Activated CD4-positive, alpha-beta T cell treated with anti-CD3 and anti-CD28 coated beads, Interleukin-2, amount 10 ng/mL, durations not matched to agents 7 days and 5 days (primary cell): ENCODE measurements around the gene ZBTB34. TPM values are rescaled to one million over a fixed set of nuclear protein-coding genes. Genes with fewer than 3 reads are reported as not detected.

ENCODE experiments used
- CTCF ChIA-PET: fragments of 350-600 bp; sonication (Branson Sonifier 250); formaldehyde crosslinking; loops from one replicate; lab custom pipeline; 2021; ENCODE audit warnings: antibody characterized with exemption; lab: Charles Lee
- POLR2A ChIA-PET: fragments of 350-600 bp; sonication (Branson Sonifier 250); formaldehyde crosslinking; loops from one replicate; lab custom pipeline; 2021; ENCODE audit warnings: antibody characterized with exemption; lab: Charles Lee
- DNase-seq: peaks from one replicate; pipeline ENCODE4 v3.0.0-alpha.2; 2020
- H3K27ac Mint-ChIP-seq: one replicate; pipeline ENCODE4 v1.8.0; 2021; ENCODE audit warnings: mild to moderate bottlenecking, moderate library complexity, mixed read lengths
- H3K27me3 Mint-ChIP-seq: one replicate; pipeline ENCODE4 v1.8.0; 2021; ENCODE audit warnings: mixed read lengths
- H3K36me3 Mint-ChIP-seq: one replicate; pipeline ENCODE4 v1.8.0; 2021; ENCODE audit warnings: low read depth, mixed read lengths
- H3K4me1 Mint-ChIP-seq: one replicate; pipeline ENCODE4 v1.8.0; 2021; ENCODE audit warnings: mixed read lengths
- H3K4me3 Mint-ChIP-seq: one replicate; pipeline ENCODE4 v1.8.0; 2021; ENCODE audit warnings: mild to moderate bottlenecking, moderate library complexity, mixed read lengths
- H3K9me3 Mint-ChIP-seq: one replicate; pipeline ENCODE4 v1.8.0; 2021; ENCODE audit warnings: mixed read lengths
- total RNA-seq, 2 experiments: library from RNA; stranded (reverse); gene quantifications; one replicate each; pipeline ENCODE4 v1.2.3, GENCODE V29; 2021

Gene ZBTB34
- total RNA-seq, 2 experiments from 2014 or later, result 8.3 to 8.7 TPM

DNA sequence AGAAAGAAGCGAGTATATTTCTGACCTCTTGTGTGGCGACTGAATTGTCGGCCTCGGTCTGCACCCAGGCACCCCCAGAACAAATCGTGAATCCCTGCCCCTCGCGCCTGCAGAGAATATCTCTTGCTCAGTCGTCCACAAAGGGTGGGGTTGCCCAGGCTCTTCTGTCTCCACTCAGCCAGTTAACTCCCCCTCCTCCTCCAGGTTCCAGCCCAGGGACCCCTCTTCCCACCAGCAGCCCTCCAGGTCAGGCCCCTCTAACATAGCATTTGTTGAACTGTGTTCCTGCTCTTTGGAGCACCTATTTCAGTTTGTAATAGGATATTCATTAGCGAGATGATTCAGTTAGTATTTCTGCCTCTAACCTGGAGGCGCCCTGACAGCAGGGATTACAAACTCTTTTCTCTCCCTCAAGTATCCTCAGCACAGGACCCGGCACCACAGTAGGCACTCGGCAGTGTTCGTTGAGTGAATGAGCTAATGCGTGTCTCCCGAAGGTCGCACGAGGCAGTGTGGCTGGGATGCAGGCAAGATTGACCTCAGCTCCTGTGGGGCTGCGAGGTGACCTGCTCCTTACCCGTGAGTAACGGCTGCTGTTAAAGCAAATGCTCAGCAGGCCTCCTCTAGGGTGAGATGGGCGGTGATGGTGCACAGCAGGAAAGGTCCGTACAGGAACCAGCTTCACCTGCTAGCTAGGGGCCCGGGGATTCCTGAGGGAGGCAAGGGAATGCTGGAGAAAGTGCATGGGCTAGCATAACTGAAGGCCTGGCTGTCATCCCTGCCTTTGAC lies 25.8 kb downstream of the ZBTB34 start:
- Mint-ChIP-seq H3K4me3 (no peak overlapping the region), H3K4me1 (no peaks in the 10 kb centered on the region), H3K36me3 (no peaks in the 10 kb centered on the region), H3K27me3 (no peaks in the 10 kb centered on the region), H3K27ac (no peak overlapping the region), H3K9me3 (no peaks in the 10 kb centered on the region)
- ChIA-PET POLR2A (no interaction called here), CTCF (interaction anchor here (0.6 to 1.6 kb wide), 3 partner anchors 28 to 441 kb away, joined by 3 to 4 read pairs (median 3); partner anchors contain the start of gene RALGPS1)
- DNase-seq, result no peak

GRCh38 chr9:126886897-126887296 lies 26.5 kb downstream of the ZBTB34 start:
- no peak overlapping the region for H3K27ac Mint-ChIP-seq
- CTCF ChIA-PET, result interaction anchor here (0.6 to 1.6 kb wide), 3 partner anchors 28 to 440 kb away, joined by 3 to 4 read pairs (median 3); partner anchors contain the start of gene RALGPS1

GRCh38 chr9:126891676-126892075 lies 31.2 kb downstream of the ZBTB34 start:
- H3K9me3 Mint-ChIP-seq, result no peaks in the 10 kb centered on the region
- H3K4me3 Mint-ChIP-seq, result no peak overlapping the region
- no peak for DNase-seq
- ChIA-PET POLR2A (no interaction called here), CTCF (no interaction called here)
- H3K36me3 Mint-ChIP-seq, result no peaks in the 10 kb centered on the region
- no peaks in the 10 kb centered on the region for H3K4me1 Mint-ChIP-seq
- no peak overlapping the region for H3K27ac Mint-ChIP-seq
- H3K27me3 Mint-ChIP-seq, result no peaks in the 10 kb centered on the region

More at GRCh38 chr9:126886897-126887296, 26.5 kb downstream of the ZBTB34 start:
- POLR2A ChIA-PET, result no interaction called here
- no peaks in the 10 kb centered on the region for H3K27me3 Mint-ChIP-seq
- no peak for DNase-seq
- H3K4me3 Mint-ChIP-seq, result no peak overlapping the region
- H3K9me3 Mint-ChIP-seq, result no peaks in the 10 kb centered on the region
- no peaks in the 10 kb centered on the region for H3K36me3 Mint-ChIP-seq
- H3K4me1 Mint-ChIP-seq, result no peaks in the 10 kb centered on the region

DNA sequence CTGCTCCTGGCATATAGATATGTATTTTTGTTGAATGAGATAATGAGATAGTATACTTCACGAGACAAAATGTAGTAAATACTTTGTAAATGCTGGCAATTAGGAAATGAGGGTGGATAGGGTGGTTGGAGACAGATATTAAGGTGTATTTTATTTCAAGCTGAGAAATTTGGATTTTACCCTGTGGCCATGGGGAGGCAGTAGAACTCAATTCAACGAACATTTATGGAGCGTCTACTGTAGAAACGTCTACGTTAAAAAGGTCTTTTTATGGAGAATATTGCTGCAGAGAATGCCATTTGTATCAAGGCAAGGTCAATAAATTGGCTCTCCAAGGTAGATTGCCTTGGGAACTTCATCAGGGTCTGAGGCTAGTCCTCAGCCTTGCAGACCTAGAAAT lies 32.6 kb downstream of the ZBTB34 start:
- CTCF ChIA-PET, result no interaction called here
- H3K4me3 Mint-ChIP-seq, result no peak overlapping the region
- POLR2A ChIA-PET, result no interaction called here
- DNase-seq, result no peak
- H3K27ac Mint-ChIP-seq, result no peak overlapping the region
- H3K4me1 Mint-ChIP-seq, result no peaks in the 10 kb centered on the region
- no peaks in the 10 kb centered on the region for H3K36me3 Mint-ChIP-seq
- peaks cover 2% of the 10 kb centered on the region for H3K27me3 Mint-ChIP-seq
- no peaks in the 10 kb centered on the region for H3K9me3 Mint-ChIP-seq

DNA sequence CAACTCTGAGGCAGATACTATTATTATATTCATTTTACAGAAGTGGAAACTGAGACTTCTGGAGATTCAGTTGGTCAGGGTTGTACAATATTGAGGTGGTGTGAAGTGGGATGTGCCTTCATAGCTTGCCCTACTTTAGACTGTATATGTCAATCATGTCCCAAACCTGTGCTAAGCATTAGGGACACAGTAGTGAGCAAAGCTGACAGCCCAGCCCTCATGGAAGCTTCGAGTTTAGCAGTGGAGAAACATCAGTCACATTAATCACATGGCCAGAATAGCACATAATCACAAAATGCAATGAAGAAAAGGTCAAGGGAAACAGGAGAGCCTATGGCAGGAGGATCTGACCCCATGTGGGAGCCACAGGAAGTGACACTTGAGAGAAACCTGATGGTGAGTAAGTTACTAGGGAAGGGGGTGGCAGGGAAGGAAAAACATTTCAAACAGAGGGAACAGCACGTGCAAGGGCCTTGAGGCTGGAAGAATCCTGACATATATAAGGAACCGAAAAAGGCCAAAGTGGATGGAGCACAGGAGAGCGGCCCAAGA lies 33.7 kb downstream of the ZBTB34 start:
- H3K4me1 Mint-ChIP-seq, result no peaks in the 10 kb centered on the region
- no peak overlapping the region for H3K27ac Mint-ChIP-seq
- H3K27me3 Mint-ChIP-seq, result peaks cover 2% of the 10 kb centered on the region
- no peaks in the 10 kb centered on the region for H3K36me3 Mint-ChIP-seq
- H3K4me3 Mint-ChIP-seq, result no peak overlapping the region
- no peak for DNase-seq
- no peaks in the 10 kb centered on the region for H3K9me3 Mint-ChIP-seq
- ChIA-PET POLR2A (no interaction called here), CTCF (interaction anchor here (0.6 kb wide), 1 partner anchor 696 kb away, joined by 3 read pairs; no protein-coding TSS in a partner anchor)

DNA sequence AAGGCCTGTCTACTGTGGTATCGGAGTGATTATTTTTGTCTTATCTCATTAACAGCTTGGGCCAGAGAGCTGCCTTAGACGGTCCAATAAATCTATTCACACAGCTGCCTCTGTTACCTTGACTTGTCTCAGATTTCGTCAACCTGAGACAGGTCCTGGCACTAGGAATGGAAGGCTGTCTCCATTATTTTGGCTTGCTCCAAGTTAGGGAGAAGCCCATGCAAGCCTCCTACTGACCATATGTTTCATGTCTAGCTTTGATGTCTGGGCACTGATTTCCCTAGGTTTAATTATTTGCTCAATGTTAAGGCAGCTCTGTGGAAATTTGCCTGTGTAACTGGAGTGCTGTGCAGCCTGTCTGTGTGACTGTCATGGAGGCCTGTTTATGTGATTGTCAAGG lies 41.8 kb downstream of the ZBTB34 start:
- H3K4me1 Mint-ChIP-seq, result no peaks in the 10 kb centered on the region
- ChIA-PET POLR2A (no interaction called here), CTCF (no interaction called here)
- H3K27ac Mint-ChIP-seq, result no peak overlapping the region
- H3K4me3 Mint-ChIP-seq, result no peak overlapping the region
- H3K27me3 Mint-ChIP-seq, result peaks cover 8% of the 10 kb centered on the region
- H3K9me3 Mint-ChIP-seq, result peaks cover 14% of the 10 kb centered on the region
- no peaks in the 10 kb centered on the region for H3K36me3 Mint-ChIP-seq
- DNase-seq, result no peak

- DNase-seq, result no peak
- Mint-ChIP-seq H3K27ac (no peak overlapping the region), H3K27me3 (peaks cover 10% of the 10 kb centered on the region), H3K9me3 (peaks cover 14% of the 10 kb centered on the region), H3K4me3 (no peak overlapping the region), H3K4me1 (no peaks in the 10 kb centered on the region), H3K36me3 (no peaks in the 10 kb centered on the region)
- CTCF ChIA-PET, result no interaction called here
- POLR2A ChIA-PET, result no interaction called here
These were observed 44.1 kb downstream of the ZBTB34 start for GRCh38 chr9:126904586-126904985.

DNA sequence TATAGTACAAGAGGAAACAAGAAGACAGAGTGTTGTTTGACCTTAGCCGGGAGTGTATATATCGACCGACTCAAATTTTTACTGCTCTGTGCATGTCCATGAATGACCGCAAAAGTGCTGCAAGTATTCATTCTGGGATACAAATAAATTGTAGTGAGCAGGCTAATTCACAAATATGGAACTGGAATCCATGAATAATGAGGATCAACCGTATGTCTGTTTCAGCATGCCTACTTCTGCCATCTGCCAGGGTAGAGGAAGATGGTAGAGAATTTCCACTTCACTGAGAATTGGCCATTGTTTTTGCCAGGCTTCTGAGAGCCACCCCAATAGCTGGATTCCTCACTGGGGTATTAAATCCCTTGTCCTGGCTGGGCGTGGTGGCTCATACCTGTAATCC lies 45.7 kb downstream of the ZBTB34 start:
- Mint-ChIP-seq H3K36me3 (no peaks in the 10 kb centered on the region), H3K4me1 (no peaks in the 10 kb centered on the region), H3K27ac (no peak overlapping the region), H3K4me3 (no peak overlapping the region), H3K27me3 (peaks cover 10% of the 10 kb centered on the region), H3K9me3 (peaks cover 12% of the 10 kb centered on the region)
- ChIA-PET CTCF (no interaction called here), POLR2A (no interaction called here)
- DNase-seq, result no peak

GRCh38 chr9:126907058-126907457 lies 46.6 kb downstream of the ZBTB34 start:
- ChIA-PET POLR2A (no interaction called here), CTCF (interaction anchor here (0.7 kb wide), 1 partner anchor 13 kb away, joined by 3 read pairs; no protein-coding TSS in a partner anchor)
- H3K27me3 Mint-ChIP-seq, result peaks cover 14% of the 10 kb centered on the region
- DNase-seq, result no peak
- no peak overlapping the region for H3K4me3 Mint-ChIP-seq
- H3K27ac Mint-ChIP-seq, result no peak overlapping the region
- H3K4me1 Mint-ChIP-seq, result no peaks in the 10 kb centered on the region
- H3K9me3 Mint-ChIP-seq, result peaks cover 10% of the 10 kb centered on the region
- no peaks in the 10 kb centered on the region for H3K36me3 Mint-ChIP-seq

GRCh38 chr9:126914458-126915280 lies 54.2 kb downstream of the ZBTB34 start, which contains the start of gene RALGPS1:
TSS of gene RALGPS1 (plus strand) at chr9:126914782. CDS start at chr9:126962290, 47,508 bp downstream.
- H3K4me3 Mint-ChIP-seq, result peak within 1 kb of the TSS; percentile 63
- H3K4me1 Mint-ChIP-seq, result peaks cover 15% of the 10 kb centered on the region
- peak within 1 kb of the TSS; percentile 54 for H3K27ac Mint-ChIP-seq
- peaks cover 8% of the 10 kb centered on the region for H3K9me3 Mint-ChIP-seq
- H3K36me3 Mint-ChIP-seq, result no peaks in the 10 kb centered on the region
- DNase-seq, result peak; percentile 91
- peaks cover 30% of the 10 kb centered on the region for H3K27me3 Mint-ChIP-seq
- CTCF ChIA-PET, result interaction anchor here (0.9 kb wide), 1 partner anchor 28 kb away, joined by 3 read pairs; no protein-coding TSS in a partner anchor
- POLR2A ChIA-PET, result interaction anchor here (0.7 kb wide), 1 partner anchor 109 kb away, joined by 4 read pairs; no protein-coding TSS in a partner anchor

DNA sequence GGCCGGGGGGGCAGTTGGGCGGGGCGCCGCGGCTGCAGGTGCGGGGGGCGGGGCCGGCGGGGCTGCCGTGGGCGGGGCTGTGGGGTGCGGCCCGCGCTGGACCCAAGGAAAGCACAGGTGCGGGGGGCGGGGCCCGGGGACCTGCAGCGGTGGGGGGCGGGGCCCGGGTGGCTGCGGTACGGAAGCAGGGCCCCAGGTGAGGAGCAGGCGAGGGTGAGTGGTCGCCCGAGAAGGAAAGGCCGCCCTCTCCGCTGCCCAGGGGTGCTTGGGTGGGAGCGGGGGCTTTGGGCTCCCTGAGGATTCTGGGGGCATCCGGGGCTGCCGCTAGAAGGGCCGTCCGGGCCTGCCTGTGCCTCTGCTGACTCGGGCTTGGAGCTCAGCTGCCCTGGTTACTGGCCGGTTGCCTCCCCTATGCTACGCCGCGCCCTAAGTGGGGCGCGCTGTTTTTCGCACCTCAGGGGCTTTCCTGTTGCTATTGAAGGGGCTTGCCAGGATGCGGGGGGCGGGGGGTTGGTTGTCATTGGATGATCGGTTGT lies 54.9 kb downstream of the ZBTB34 start:
- Mint-ChIP-seq H3K36me3 (no peaks in the 10 kb centered on the region), H3K4me1 (peaks cover 15% of the 10 kb centered on the region), H3K9me3 (peaks cover 8% of the 10 kb centered on the region), H3K27ac (no peak overlapping the region), H3K27me3 (peaks cover 35% of the 10 kb centered on the region), H3K4me3 (peak overlapping the region; percentile 60)
- CTCF ChIA-PET, result no interaction called here
- POLR2A ChIA-PET, result no interaction called here
- DNase-seq, result peak; percentile 30

- DNase-seq, result no peak
- Mint-ChIP-seq H3K4me3 (peak overlapping the region; percentile 60), H3K36me3 (no peaks in the 10 kb centered on the region), H3K27ac (no peak overlapping the region), H3K27me3 (peaks cover 35% of the 10 kb centered on the region), H3K9me3 (peaks cover 8% of the 10 kb centered on the region), H3K4me1 (peaks cover 15% of the 10 kb centered on the region)
- ChIA-PET CTCF (no interaction called here), POLR2A (no interaction called here)
These were observed 55.6 kb downstream of the ZBTB34 start for GRCh38 chr9:126915846-126916543.
